Fibroblast of gingiva (primary cell): Measurements from ENCODE around the gene C10orf90.

ENCODE experiments used
- DNase-seq: peaks from one replicate; pipeline ENCODE4 v3.0.0-alpha.2; 2011; ENCODE audit warnings: low read depth

The C10orf90 gene

GRCh38 chr10:126670056-126670894 lies at the start of gene C10orf90:
Gene C10orf90, minus strand, starts transcription at chr10:126670693. Its CDS starts 213 bp downstream, at chr10:126670480.
- DNase-seq = no peak

GRCh38 chr10:126716366-126716765 lies 45.9 kb upstream of the C10orf90 start:
- DNase-seq = no peak

- DNase-seq = no peak
Observed at GRCh38 chr10:126713594-126713993, 43.1 kb upstream of the C10orf90 start.

GRCh38 chr10:126712681-126713080 lies 42.2 kb upstream of the C10orf90 start:
- DNase-seq = no peak

- no peak for DNase-seq
Observed at GRCh38 chr10:126705951-126706565, 35.6 kb upstream of the C10orf90 start.

- DNase-seq = no peak
Observed at GRCh38 chr10:126705131-126705530, 34.6 kb upstream of the C10orf90 start.

GRCh38 chr10:126704649-126705048 lies 34.2 kb upstream of the C10orf90 start:
- DNase-seq = no peak

GRCh38 chr10:126702181-126702580 lies 31.7 kb upstream of the C10orf90 start:
- no peak for DNase-seq

GRCh38 chr10:126701526-126701925 lies 31.0 kb upstream of the C10orf90 start:
- no peak for DNase-seq

GRCh38 chr10:126696684-126697083 lies 26.2 kb upstream of the C10orf90 start:
- no peak for DNase-seq

GRCh38 chr10:126691456-126691855 lies 21.0 kb upstream of the C10orf90 start:
- DNase-seq = no peak

GRCh38 chr10:126690534-126690933 lies 20.0 kb upstream of the C10orf90 start:
- no peak for DNase-seq

GRCh38 chr10:126689461-126689994 lies 19.0 kb upstream of the C10orf90 start:
- no peak for DNase-seq

GRCh38 chr10:126687121-126687606 lies 16.7 kb upstream of the C10orf90 start:
- DNase-seq = no peak

- DNase-seq = no peak
Observed at GRCh38 chr10:126686719-126687118, 16.2 kb upstream of the C10orf90 start.

- no peak for DNase-seq
Observed at GRCh38 chr10:126686268-126686667, 15.8 kb upstream of the C10orf90 start.

GRCh38 chr10:126685756-126686155 lies 15.3 kb upstream of the C10orf90 start:
- DNase-seq = no peak

- no peak for DNase-seq
Observed at GRCh38 chr10:126684171-126684745, 13.8 kb upstream of the C10orf90 start.

GRCh38 chr10:126683466-126683865 lies 13.0 kb upstream of the C10orf90 start:
- DNase-seq = no peak

GRCh38 chr10:126675656-126676438 lies 5.4 kb upstream of the C10orf90 start:
- DNase-seq = no peak

- DNase-seq = no peak
Observed at GRCh38 chr10:126674741-126675515, 4.4 kb upstream of the C10orf90 start.
